ENCODE results near the gene TNFRSF21. TPM values are rescaled to one million over a fixed set of nuclear protein-coding genes. Genes with fewer than 3 reads are reported as not detected.

Gene TNFRSF21
- total and polyA plus RNA-seq, 2 of the 8 experiments (the other 6 are each of a cell fraction or from before 2014, with no cell fraction given) = 16.4 to 52.7 TPM

- Histone ChIP-seq H4K20me1 (replicated peaks in 1 of 2; ENCODE audit: control insufficient read depth in 1 of 2, insufficient read depth in 2 of 2, low read length in 2 of 2) (peaks cover 1 to 14% of the 10 kb centered on the region in 2 experiments), H4K8ac (ENCODE audit: extremely low read depth, insufficient read depth, low read length) (no peak overlapping the region), H2BK5ac (ENCODE audit: low read depth, low read length) (no peak overlapping the region), H2BK120ac (replicated peaks; ENCODE audit: low read depth, low read length) (no peak overlapping the region), H2AFZ (ENCODE audit: low read length) (no peak overlapping the region), H3K36me3 (ENCODE audit: control insufficient read depth in 2 of 4, insufficient read depth in 4 of 4, low read length in 3 of 4) (peaks cover 13 to 29% (median 23%) of the 10 kb centered on the region in 4 experiments), H3K23me2 (ENCODE audit: low read depth, low read length) (no peaks in the 10 kb centered on the region), H4K5ac (ENCODE audit: insufficient read length, low read depth, low read length) (no peak overlapping the region), H2BK15ac (ENCODE audit: low read length) (no peak overlapping the region), H3K9ac (replicated peaks in 1 of 4; ENCODE audit: extremely low read depth in 1 of 4, low read depth in 3 of 4, low read length in 3 of 4) (no peak overlapping the region), H3K9me3 (ENCODE audit: insufficient read depth in 2 of 2, low read depth in 1 of 2, low read length in 1 of 2) (no peaks in the 10 kb centered on the region), H2BK12ac (ENCODE audit: low read depth, low read length) (no peak overlapping the region), H2AK5ac (ENCODE audit: low read depth, low read length) (no peak overlapping the region), H3K27me3 (replicated peaks in 1 of 4; ENCODE audit: control insufficient read depth in 3 of 4, extremely low read depth in 1 of 4, insufficient read depth in 3 of 4, low read length in 3 of 4) (no peaks in the 10 kb centered on the region), H3K23ac (ENCODE audit: insufficient read length) (no peak overlapping the region), H3K4me2 (ENCODE audit: insufficient read depth in 1 of 2, low read depth in 2 of 2, low read length in 2 of 2) (no peak overlapping the region), H3K14ac (ENCODE audit: insufficient read length) (no peak overlapping the region), H3K79me2 (ENCODE audit: control insufficient read depth in 1 of 2, insufficient read depth in 2 of 2, low read length in 2 of 2) (peaks cover 0 to 74% of the 10 kb centered on the region in 2 experiments; a peak in 3 of 4 replicates), H3K18ac (ENCODE audit: extremely low read depth, low read length) (no peak overlapping the region), H3K56ac (replicated peaks; ENCODE audit: insufficient read length, low read depth, low read length) (no peak overlapping the region), H3K4ac (replicated peaks; ENCODE audit: insufficient read length, low read depth, low read length) (no peak overlapping the region), H2BK20ac (ENCODE audit: low read length) (no peak overlapping the region), H3K4me1 (replicated peaks in 1 of 4; ENCODE audit: control insufficient read depth in 3 of 4, insufficient read depth in 4 of 4, low read length in 3 of 4) (peaks cover 0 to 22% (median 3%) of the 10 kb centered on the region in 4 experiments; a peak in 4 of 7 replicates), H3K27ac (ENCODE audit: low read depth, low read length) (peak overlapping the region; percentile 38; the same call in 1 of the 2 replicates), H3K4me3 (ENCODE audit: extremely low read depth in 1 of 4, insufficient read depth in 2 of 4, low read depth in 3 of 4, low read length in 4 of 4) (no peak overlapping the region), H4K91ac (replicated peaks; ENCODE audit: insufficient read length, low read length) (no peak overlapping the region), H3K79me1 (ENCODE audit: low read depth, low read length) (peaks cover 15% of the 10 kb centered on the region)
- WGBS, 2 experiments (ENCODE audit: extremely low coverage in 1 of 2, insufficient coverage in 1 of 2, insufficient read length in 1 of 2, insufficient replicate concordance in 2 of 2, low coverage in 1 of 2, low lambda C conversion rate in 2 of 2, missing lambda C conversion rate in 1 of 2) = 83% methylated on average over 7 of the region's 7 CpGs; no CpG with 5 or more reads in 1 of the 2 experiments
- TF ChIP-seq ASH2L (IDR thresholded peaks at IDR 0.05; ENCODE audit: low read length) (no peak), FOSL1 (IDR thresholded peaks at IDR 0.05; ENCODE audit: insufficient read depth, low read depth, low read length) (no peak), CHD1 (IDR thresholded peaks at IDR 0.05; ENCODE audit: low read depth, low read length) (no peak), RXRA (IDR thresholded peaks at IDR 0.05; ENCODE audit: insufficient read depth, low read depth, low read length) (no peak), USF2 (IDR thresholded peaks at IDR 0.05; ENCODE audit: low read length) (no peak), JUN (IDR thresholded peaks at IDR 0.05; ENCODE audit: low read depth, low read length) (no peak), ATF3 (IDR thresholded peaks at IDR 0.05; ENCODE audit: insufficient read depth, low read depth, low read length) (no peak), YY1 (IDR thresholded peaks at IDR 0.05; ENCODE audit: low read depth, low read length) (no peak), POLR2AphosphoS5 (IDR thresholded peaks at IDR 0.05; ENCODE audit: low read depth, low read length) (no peak), CREB1 (IDR thresholded peaks at IDR 0.05) (no peak), SP4 (IDR thresholded peaks at IDR 0.05; ENCODE audit: low read length) (no peak)
- FAIRE-seq (peak; percentile 45), DNase-seq (ENCODE audit: low read depth in 1 of 2, low spot score in 2 of 2) (no peak)
- ChIA-PET CTCF (ENCODE audit: partially characterized antibody) (interaction anchor here (0.7 to 2.0 kb wide), 6 partner anchors 8 to 216 kb away, joined by 3 to 6 read pairs (median 3); partner anchors contain the start of gene TNFRSF21), POLR2A (ENCODE audit: partially characterized antibody) (interaction anchor here (1.0 to 1.2 kb wide), 3 partner anchors 20 to 223 kb away, joined by 3 to 4 read pairs (median 3); no protein-coding TSS in a partner anchor)
These were observed 21.2 kb downstream of the TNFRSF21 start for GRCh38 chr6:47288267-47289090.
